ENCODE measurements around the gene TMEM272.
A peak's percentile ranks its signal among the peaks of the same experiment; 100 is the strongest.

TMEM272 gene

DNA sequence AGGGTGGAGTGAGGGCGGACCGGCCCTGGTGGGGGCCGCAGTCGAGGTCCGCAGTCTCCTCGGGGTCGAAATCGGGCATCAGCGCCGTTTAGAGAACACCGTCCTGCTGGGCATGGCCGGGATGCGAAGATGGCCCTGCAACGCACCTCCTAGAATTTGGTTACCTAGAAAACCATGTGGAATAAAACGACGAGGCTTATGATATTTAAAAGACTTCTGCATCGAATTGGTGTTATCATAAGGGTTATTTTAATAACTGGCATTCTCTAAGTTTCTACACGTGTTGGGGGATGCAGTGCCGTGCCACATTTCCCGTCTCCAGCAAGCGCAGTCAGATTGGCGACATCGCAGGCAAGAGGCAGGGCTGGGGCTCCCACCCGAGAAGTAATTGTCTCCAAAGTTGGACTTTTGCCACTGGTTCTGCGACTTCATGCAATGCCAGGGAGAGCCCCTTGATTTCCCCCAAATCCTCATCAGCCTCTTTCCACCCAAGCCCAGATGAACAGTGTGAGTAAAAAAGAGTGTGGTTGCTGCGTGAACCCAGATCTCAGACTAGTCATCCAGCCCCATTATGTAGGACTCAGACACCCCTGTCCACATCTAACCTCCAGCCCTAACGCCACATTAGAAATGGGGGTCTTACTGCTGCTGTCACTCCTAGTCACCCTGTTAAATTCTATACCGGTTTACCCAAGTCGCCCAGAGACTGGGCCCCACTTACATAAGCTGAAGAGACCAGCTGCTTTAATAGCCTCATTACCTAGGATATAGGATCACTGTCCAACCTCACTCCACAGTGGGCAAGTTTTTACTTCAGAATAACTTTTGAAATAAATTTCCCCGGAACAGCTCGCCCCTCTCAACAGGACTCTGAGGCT is 40.4 kb downstream of the TMEM272 start:
- DNase-seq: peak in 1 of 2 donors; percentile 32

DNA sequence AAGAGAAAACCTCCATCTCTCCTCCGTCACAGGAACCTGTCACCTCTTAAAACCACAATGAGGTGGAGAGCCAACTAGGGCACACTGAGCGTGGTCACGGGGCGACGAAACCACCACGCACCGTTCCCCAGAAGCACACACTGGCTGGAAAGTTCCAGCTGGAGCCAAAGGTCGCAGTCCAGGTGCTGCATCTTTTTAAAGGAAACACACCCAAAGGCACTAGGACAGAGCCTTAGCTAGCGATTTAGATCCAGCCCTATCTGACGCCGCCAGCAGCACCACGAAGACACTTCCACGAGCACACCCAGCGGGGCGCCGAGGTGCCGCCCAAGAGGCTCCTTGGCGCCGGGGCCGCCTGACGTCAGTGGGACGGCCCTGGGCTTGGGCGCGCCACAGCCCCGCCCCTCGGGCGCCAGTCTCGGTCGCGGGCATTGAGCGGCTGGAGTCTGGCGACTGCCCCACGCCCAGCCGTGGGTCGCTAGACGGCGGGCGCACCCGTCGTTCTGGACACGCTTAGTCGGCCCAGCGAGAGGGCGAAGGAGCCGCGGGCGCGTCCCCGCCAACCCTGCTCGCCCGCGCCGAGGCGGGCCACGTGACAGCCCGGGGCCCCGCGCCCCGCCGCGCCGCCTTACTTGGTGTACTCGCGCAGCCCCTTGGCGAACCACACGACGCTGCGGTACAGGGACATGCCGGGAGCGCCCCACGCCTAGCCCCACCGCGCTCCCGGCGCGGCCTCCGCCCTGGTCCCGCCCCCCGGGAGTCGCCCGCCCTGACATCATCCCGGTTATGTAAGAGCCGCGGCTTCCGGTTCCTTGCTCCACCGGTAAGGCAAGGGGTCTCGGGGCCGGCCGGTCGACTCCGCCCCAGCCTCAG is 41.3 kb downstream of the TMEM272 start, which contains the start of gene DHRS12:
Gene DHRS12 (minus strand): TSS at position 742 of the 873 bp plus-strand sequence. CDS start 4,504 bp downstream, outside the sequence.
- DNase-seq: peak; percentile 72 to 75

DNA sequence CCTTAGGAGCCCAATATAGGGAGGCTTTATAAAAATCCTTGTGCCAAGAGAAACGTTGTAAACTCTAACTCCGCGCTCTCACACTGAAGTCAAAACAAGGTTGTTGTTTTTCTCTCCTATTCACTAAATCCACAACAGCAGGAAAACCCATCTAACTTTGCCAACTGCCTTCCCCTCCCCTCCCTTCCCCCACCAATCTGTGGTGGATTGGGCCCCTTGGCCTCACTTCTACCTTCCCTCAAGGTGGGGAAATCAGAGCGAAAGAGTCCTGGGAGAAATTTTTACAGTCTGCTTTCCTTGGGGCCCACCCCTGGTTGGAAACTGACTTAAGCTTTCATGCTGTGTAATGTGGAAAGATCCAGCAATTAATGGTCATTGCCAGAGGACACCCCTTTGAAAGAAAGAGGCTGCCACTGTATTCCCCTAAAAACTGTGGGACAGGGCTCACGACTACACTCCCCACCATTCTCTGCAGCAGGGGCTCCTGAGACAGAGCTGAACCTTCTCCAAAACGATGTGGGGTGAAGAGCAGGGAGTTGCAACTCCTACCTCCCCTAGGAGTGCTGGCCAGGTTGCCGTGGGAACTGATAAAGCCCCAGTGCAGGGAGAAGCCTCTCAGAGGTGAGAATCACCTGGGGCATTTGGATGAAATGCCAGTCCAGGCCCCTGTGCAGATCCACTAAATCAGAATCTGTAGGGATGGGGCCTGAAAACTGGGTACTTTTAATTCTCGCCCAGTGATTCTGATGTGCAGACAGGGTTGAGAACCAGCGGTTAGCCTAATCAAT is 42.2 kb downstream of the TMEM272 start:
- DNase-seq: no peak

DNA sequence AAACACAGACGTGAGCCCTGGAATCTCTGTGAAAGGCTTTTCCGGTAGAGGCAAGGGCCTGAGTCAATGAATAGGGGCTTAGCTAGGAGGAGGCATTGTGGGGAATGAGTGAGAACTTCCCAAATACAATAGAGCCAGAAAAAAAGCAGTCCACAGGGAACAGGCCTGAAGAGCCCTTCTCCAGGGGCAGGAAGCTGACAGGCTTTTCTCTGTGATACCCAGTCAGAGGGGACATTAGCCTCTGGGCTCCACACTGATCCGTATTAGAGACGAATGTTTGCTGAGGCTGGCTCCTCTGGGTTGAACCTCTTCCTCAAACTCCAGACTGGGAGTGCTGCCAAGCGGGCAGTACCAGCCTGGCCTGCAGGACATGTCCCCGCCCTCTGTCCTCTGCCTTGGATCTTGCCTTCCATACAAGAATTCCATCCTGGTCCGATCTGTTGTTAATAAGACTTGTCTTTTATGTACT is 43.3 kb downstream of the TMEM272 start:
- no peak for DNase-seq

DNA sequence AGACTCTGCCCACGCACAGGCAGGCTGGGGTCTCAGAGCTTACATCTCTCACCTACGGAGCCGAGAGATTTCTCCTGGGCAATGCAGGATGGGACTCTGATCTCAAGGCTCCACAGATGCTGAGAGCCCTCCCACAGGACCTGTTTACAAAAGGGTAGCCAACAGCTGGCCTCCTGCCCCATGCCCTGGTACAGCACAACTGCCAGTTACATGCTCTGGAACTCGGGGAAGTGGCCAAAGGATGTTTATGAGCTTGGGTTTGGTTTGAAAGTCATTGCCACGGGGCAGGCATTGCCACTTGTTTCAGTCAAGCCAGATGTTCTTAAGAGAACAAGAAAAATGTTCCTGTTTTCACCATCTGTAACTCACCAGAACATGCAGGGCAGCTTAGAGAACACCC is 44.5 kb downstream of the TMEM272 start:
- peak in 1 of 2 donors; percentile 39 for DNase-seq

DNA sequence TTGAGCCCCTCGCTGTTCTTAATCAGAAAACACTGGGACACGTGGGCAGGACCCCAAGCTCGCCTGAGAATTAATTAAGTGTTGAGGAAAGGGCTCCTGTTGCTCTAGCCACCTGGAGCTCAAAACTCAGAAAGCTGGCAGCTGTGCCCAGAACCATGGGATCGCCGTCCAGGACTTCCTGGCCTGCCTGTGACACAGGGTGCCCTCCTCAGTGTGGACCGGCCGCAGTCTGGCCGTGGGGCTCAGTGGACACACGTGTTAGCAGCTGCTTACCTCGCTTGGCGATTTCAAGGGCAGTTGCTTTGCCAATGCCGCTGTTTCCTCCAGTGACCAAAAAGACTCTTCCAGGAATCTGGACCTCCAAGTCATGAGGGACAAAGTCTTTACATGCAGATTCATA is 45.7 kb downstream of the TMEM272 start:
- no peak for DNase-seq

DNA sequence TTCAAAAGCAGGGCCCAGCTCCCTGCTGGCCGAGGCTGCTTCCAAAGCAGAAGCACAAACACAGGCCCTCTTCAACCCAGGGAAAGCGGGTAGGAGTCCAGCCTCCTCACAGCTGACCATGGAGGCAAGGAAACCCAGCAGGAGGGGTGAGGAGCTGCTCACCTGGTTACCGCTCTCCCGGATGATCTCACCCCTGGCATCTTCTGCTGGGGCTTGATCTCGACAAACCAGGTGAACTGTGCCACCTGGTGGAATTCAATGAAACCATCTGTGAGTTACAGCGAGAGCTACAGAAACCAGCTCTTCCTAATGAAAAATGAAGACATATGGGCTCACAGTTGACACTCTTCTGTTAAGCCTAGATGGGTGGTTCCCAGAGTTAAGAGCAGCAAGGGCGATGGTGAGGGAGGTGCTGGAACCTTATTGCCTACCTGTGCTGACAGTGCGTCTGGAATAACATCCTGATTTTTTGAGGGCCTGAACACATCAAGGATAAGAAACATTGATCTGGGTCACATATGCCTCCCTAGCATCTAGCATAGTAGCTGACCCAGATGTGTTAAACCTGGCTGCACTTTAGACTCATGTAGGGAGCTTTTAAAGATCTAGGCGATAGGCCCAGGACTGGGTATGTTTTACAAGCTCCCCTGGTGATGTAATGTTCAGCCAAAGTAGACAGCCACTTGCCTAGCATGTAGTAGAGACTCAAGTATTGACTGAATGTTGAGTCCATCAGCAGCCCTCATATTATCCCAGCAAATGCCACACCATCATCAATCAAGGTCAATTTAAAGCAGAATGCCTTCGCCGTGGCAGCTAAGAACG is 47.1 kb downstream of the TMEM272 start:
- no peak for DNase-seq

DNA sequence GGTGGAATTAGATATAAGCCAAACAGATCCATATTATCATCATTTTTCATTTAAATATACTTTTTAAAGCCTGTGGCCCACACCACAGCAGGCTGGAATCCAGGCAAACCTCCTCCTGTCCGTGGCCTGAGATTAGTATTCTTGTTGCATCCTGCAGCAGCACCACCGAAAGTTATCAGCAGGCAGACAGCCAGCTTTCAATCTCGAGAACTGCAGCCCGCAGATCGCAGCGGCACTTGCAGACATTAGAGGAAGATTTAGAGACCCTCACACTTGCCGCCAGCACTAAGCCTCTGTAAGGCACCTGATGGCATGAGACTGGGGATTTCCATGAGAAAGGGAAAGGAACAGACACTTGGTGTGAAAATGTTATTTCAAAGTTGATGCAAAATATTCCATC is 48.4 kb downstream of the TMEM272 start:
- no peak for DNase-seq

DNA sequence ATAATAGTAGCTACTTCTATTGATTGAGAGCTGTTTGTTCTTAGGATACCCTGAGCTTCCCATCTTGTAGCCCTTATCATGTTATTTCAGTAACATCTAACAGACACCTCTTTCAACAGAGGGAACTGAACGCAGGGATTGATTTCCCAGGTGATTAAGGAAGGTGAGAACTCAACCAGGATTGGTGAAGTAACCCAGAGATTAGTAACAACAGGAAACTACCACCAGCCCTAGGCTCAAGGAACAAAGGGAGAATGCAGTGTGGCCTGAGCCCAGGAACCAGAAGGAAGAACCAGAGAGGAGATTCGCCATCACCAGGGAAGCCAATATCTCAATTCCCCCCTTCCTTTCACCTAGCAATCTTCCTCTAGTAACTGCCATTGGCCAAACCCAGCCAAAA is 49.6 kb downstream of the TMEM272 start:
- DNase-seq: no peak

DNA sequence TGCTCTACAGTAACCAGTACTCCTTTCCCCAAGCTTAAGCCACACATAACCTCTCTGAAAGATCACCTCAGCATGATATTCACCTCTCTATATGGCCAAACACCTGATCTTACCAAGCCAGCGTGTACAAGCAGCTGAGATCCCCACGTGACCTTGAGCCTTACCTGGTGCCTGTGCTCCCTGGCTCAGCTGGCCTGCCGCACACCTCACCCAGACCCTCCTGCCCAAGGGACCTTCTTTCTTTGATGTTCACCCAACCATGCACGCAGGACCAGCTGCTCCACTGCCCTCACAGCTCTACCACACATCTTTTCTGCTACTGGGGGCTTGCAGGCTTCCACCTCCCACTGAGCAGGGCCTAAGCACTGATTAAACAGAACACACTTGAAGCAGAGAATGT is 50.0 kb downstream of the TMEM272 start:
- DNase-seq: no peak

DNA sequence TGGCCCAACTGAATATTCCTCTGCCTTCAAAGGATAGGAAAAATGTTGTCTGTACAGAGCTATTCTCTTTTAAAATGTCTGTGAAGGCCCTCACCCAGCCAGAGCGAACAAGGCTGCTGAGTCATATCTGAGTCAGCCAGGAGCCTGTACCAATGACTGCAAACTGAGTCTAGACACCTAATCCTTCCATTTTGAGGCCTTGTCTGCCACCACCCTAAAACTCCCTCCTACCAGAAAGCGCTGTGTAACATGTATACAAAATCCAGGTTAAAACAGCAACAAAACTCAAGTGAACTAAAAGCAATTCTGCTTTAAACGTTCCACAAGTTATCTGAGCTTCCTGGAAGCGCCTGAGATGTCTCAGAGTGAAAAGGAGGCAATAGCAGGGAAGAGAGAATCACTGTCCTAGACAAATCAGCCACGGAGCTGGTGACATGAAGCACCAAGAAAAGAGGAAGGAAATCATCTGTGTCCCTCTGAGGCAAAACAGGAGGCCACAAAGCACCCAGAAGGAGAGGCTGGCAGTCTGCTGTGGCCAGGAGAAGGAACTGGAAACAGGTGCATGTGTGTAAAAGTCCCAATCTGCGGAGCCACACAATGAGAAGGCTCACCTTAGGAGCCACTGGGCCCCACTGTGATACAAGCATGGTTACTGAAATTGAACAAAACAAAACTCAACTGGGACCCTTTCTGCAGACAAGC is 51.3 kb downstream of the TMEM272 start:
- peak; percentile 16 to 99 for DNase-seq

DNA sequence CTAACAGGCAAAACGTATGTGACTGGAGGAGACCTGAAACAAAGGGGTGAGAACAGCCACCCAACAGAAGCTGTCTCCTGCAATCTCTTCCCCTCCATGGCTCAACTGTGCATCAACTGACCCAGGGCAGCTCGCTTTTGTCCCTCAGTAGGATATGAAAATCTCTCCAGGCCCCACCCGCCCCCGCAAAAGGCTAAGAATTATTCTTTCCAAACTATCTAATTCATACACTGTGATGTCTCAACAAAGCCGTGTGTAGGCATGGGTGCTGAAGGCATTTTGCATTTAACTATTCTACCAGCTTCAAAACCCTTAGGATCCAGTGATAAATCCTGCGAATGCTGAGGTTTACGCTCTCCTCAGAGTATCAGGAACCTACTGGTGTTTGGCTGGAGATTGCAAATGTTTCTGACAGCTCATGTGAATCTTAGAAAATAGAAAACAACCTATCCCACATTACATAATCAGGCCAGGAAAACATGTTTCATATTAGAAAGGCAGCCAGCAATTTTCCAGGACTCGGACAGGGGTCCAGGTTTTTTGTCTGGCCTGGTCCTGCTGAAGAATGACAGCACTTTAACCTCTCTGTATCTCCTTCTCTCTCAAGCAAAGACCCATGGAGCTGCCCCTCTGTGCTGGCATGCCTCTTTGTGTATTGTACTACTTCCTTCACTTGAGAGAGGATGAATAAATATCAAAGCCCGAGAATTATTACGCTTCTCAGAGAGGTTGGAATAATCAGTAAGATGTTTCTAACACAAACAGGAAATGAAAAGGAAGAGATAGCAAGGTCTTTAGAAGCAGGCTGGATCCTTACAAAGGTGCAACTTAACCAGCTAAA is 58.3 kb downstream of the TMEM272 start:
- DNase-seq: no peak

DNA sequence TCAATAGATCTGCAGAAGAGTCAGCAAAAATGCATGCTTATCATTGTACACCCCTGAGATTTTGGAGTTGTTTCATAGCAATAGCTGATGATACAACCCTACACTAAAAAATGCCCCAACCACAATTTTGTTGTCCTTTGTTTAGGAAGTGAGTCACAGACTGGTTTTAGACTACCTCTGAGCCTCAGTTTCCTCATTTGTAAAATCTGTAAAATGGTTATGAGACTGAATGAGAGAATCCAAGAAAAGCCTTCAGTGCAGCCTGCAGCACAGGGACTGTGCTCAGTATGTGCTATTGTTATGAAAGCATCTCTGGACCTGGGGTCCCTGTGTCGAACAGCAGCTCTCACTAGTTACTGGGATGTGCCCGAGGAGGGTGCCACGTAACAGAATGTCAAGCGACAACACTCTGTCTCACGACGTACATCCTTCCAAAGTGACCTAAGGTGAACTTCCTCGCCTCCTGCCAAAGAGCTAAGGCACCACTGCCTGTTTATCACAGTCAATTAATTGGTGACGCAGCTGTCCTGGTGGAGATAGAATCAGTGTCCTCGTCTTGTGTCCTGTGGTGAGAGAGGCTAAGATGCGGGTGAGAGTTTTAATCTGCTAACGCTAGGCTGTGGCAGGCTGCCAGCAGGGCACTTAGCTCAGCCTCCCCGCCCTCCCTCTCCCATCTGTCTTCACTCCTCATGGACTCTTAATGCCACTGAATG is 59.1 kb downstream of the TMEM272 start:
- DNase-seq: no peak

DNA sequence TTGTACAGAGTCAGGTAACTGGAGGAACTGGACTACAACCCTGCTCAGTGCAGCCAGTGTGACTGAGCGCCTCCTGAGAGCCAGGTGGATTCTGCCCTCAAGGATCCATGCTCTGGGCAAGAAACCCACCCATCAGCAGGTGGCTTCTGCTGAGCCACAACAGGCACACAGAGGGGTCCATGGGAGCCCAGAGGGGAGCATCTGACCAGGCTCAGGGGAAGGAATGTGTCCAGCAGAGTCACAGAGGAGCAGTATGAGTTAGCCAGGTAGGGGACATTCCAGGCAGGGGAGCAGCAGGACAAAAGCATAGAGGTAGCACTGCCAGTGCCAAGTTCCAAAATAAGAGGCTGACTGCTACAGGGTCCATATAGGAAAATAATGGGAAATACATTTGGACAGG is 60.9 kb downstream of the TMEM272 start:
- DNase-seq: no peak

DNA sequence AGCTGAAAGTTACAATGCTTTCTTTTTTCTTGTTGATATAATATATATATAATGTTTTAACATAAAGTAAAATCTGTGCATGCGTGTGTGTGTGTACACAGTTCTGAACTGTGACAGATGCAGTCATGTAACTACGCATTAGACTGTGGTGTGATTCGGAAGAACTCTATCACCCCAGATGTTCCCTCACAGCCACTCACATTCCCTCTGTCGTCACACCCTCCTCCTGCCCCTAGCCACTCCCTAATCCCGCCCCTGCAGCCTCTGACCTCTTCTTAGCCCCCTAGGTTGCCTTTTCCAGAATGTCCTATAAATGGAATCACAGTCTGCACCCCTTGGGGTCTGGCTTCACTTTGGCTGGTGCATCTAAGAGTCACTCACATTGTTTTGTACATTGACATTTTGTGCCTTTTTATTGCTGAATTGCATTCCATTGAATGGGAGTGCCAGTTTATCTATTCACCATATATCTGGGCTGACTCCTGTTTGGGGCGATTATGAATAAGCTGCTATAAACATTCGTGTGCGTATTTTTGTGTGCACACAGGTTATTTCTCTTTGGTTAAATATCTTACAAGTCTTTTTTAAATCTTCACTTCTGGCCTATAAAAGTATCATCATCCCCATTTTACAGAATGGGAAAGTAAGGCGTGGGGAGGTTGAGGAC is 61.4 kb downstream of the TMEM272 start:
- no peak for DNase-seq

DNA sequence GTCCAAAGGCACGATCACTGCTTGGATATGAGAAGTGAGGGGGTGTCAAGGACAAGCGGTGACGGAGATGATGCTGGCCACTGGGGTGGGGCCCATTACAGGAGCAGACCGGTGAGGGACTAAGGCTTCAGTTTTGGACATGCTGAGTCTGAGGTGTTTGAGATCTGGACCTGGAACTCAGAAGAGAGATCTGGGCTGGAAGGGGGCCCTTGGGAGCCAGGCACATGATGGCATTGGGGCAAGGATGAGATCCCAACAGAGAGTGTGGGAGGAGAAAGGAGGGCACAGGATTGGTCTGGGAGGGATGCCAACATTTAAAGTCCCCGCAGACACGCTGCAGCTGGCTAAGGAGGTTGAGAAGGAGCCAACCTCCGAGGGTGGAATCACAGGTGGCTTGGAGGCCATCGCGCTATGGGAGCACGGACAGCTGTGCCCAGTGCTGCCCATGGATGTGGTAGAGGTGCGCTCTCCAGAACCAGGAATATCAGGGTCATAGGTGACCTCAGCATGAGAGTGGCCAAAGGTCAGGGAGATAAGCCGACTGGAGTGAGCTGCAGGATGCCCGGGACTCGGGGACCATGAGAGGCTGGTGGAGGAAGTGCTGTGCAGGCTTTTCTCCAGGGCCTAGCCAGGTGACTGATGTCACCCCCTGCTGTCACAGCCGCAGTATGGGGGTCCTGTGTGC is 62.8 kb downstream of the TMEM272 start:
- DNase-seq: no peak

DNA sequence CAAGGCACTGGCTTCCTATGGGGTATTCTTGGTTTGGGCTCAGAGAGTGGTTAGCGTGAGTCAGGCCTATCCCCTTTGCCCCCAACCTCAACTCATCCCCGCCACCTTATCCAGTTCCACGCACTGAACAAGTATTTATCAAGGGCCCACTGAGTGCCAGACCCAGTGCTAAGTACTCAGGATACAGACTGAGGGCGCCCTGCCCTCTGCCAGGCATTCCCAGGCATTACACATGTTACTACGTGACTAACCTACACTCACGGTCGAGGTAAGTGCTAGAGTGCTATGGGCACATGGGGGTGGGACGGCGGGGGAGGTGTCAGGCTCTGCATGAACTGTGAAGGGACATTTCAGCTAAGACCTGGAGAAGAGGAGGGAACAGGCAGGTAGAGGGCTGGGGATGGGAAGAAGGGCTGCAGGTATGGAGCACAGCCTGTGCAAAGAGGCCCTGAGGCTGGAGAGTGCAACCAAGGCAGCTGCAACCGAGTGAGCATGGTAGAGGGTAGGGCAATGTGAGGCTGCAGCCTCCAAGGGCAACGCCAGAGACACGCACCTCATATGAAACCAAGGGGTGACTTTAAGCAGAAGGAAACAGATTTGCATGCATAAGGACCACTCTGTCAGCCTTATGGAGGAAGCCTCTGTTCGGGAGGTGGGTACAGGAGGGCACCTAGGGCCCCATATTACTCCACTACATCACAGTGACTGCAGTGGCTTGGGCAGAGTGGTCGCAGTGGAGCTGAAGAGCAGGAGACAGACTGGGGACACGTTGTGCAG is 63.5 kb downstream of the TMEM272 start:
- no peak for DNase-seq

DNA sequence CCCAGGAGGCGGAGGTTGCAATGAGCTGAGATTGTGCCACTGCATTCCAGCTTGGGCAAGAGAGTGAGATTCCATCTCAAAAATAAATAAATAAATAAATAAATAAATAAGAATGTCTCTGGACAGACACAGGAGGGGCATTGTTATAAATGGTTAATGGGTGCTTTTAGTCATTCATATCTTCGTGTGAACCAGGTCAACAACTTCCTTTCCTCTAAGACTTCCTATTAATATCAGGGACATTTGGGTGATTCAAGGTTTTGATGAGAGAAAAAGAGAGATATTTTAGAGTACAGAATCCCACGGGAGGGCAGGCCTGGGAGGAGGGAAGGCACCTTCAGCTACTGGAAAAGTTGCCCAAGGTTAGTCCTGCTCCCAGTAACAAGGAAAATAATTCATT is 64.9 kb downstream of the TMEM272 start:
- no peak for DNase-seq

Data from bone marrow (tissue), 2 donors.